ENCODE measurements around the gene PRPF40B. TPM values are rescaled to one million over a fixed set of nuclear protein-coding genes. Genes with fewer than 3 reads are reported as not detected.

The PRPF40B gene
- total and polyA plus RNA-seq, 8 donors, result 16.0 to 27.5 (median 23.5) TPM

DNA sequence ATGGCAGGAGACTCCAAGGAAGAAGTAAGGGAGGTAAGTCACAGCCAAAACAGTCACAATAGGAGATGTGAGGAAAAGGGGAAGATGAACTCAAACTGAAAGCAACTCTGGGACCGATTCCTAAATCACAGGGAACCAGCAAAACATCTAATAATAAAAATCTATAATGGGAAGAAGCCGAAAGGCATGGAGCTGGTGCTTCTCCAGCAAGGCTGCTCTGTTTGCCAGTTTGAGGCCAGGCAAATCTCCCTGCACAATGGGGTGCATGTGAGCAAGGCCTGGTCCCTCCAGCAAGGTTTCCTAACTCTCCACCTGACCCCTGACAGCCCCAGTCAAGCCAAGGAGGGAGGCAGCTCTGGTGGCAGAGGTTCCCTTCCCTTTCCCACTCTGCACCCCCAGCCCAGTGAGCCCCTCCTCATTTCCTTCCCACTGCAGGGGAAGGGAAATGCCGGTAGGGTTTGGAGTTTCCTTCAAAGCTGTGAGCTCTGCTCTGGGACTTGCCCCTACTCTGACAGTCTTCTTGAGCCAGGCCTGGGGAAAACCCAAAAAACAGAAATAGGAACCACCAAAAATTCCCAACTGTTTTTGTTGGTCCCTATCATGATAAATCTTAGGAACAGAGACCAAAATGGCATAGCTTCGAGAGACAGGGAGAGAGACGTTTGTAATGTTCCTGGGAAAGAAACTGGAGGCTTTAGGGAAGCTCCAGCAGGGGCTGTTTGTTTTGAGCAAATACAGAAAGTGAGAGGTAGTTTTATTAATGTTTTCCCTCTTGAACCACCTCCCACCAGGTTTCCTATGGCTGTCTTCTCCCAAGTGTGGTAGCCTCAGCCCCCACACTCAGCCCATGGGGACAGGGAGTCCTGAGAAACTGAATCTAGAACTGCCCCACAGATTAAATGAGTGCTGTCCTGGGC, 49.2 kb downstream of the PRPF40B start:
- H3K4me3 ChIP-seq, result no peak overlapping the region
- no peaks in the 10 kb centered on the region for H3K9me3 ChIP-seq
- no peaks in the 10 kb centered on the region for H3K27me3 ChIP-seq
- DNase-seq, result no peak
- H3K27ac ChIP-seq, result peak overlapping the region; percentile 80 to 93
- intact Hi-C loops (cut with DNase I), result no loop called here
- peaks cover 45 to 76% of the 10 kb centered on the region in 2 donors for H3K4me1 ChIP-seq
- no peak for ATAC-seq
- no peaks in the 10 kb centered on the region for H3K36me3 ChIP-seq
- TF ChIP-seq, protein P1, sequence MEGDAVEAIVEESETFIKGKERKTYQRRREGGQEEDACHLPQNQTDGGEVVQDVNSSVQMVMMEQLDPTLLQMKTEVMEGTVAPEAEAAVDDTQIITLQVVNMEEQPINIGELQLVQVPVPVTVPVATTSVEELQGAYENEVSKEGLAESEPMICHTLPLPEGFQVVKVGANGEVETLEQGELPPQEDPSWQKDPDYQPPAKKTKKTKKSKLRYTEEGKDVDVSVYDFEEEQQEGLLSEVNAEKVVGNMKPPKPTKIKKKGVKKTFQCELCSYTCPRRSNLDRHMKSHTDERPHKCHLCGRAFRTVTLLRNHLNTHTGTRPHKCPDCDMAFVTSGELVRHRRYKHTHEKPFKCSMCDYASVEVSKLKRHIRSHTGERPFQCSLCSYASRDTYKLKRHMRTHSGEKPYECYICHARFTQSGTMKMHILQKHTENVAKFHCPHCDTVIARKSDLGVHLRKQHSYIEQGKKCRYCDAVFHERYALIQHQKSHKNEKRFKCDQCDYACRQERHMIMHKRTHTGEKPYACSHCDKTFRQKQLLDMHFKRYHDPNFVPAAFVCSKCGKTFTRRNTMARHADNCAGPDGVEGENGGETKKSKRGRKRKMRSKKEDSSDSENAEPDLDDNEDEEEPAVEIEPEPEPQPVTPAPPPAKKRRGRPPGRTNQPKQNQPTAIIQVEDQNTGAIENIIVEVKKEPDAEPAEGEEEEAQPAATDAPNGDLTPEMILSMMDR (IDR thresholded peaks at IDR 0.05), result no peak

DNA sequence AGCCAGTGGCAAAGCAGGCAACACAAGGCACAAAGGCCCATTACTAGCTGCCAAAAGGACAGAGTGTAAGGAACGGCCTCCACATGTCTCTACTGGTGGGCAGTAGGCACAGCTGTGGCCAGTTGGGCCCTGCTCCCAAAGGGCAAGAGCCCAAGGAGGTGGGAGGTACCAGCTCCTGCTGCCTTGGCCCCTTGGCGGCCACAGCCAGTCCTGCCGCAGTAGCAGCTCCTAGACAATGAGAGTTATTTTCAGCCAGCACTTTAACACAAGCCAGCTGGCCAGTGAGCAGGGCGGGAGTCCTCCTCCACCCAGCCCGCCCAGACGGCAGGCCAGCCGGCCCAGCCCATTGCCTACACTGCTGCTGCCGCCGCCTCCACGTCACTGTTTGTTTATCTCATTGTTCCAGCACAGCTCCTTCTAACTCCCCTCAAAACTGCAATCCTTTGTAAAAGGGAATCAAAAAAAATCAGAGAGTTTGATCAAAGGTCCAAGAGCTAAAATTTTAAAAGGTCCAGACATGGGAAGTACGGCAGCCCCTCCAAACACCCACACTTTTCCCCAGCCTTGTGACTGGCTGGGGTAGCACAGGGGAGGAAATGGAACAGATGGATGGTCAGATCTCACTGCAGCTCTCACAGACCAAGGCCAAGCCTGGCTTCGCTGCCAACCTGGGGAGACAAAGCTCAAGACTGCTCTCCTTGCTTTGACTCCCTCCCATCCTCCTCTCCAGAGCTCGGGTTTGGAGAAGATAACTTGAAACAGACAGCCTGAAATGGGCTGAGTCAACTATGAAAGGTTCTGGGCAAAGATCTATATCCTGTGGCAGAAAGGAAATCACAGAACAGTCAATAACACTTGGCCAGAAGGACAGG, 50.3 kb downstream of the PRPF40B start:
- intact Hi-C loops (cut with DNase I), result no loop called here
- Histone ChIP-seq H3K9me3 (no peaks in the 10 kb centered on the region), H3K36me3 (no peaks in the 10 kb centered on the region), H3K27ac (peak overlapping the region; percentile 80 to 93), H3K4me3 (no peak overlapping the region), H3K27me3 (no peaks in the 10 kb centered on the region), H3K4me1 (peaks cover 45 to 73% of the 10 kb centered on the region in 2 donors)
- peak; percentile 89 to 98 (median 92) for DNase-seq
- peak; percentile 97 for ATAC-seq
- TF ChIP-seq, protein P1 (IDR thresholded peaks at IDR 0.05), result peak; percentile 32 to 48

DNA sequence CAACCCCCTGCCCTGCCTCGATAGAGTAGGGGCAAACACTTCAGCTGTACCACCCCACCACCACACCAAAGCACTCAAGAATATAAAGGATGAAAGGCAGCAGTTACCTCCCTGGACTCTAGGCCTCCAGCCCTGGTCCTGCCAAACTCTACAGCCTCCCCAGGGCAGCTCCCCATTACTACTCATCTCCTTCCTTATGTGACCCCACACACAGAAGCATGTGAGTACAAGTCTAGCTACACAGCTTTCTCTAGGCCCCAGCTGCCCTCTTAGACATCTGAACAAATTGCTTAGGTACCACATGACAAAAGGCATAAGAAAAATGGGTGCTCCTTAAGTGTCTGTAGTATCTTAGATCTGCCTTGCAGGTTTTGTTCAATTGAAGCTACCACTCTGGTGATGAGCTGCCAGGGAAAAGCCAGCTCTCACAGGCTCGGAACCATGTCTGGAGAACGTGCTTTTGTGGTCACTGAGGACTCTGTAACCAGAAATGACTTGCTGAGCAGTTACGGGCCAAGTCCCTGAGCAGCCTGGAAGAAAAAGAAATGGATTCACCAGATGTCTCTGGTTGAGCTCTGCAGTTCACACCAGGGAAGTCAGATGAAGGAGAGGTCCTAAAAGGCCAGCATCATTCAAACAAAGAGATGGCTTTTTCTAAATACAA, 51.1 kb downstream of the PRPF40B start:
- H3K36me3 ChIP-seq, result no peaks in the 10 kb centered on the region
- intact Hi-C loops (cut with DNase I), result no loop called here
- H3K27ac ChIP-seq, result peak overlapping the region; percentile 80 to 93
- peaks cover 45 to 65% of the 10 kb centered on the region in 2 donors for H3K4me1 ChIP-seq
- no peaks in the 10 kb centered on the region for H3K27me3 ChIP-seq
- no peaks in the 10 kb centered on the region for H3K9me3 ChIP-seq
- ATAC-seq (no peak), DNase-seq (no peak)
- H3K4me3 ChIP-seq, result no peak overlapping the region
- TF ChIP-seq, protein P1 (IDR thresholded peaks at IDR 0.05), result no peak

DNA sequence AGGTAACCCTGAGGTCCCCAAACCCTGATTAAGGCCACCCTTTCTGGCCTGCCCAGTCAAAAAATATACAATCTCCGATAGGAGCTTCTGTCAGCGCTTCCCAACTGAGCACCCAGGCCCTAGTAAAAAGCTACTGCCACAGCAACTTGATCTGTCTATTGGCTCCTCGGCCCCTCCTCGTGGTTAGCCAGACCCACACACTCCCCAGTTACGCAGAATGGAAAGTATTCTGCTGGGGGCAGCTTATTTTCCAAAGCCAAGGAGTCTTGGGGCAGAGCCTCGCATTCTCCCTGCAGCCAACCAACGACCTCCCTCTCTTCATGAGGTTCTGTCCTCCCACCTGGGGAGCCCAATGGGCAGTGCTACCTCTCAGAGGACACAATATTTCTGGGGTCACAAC, 51.8 kb downstream of the PRPF40B start:
- Histone ChIP-seq H3K4me3 (no peak overlapping the region), H3K27ac (peak overlapping the region; percentile 80 to 93), H3K36me3 (no peaks in the 10 kb centered on the region), H3K27me3 (no peaks in the 10 kb centered on the region), H3K4me1 (peaks cover 45 to 59% of the 10 kb centered on the region in 2 donors), H3K9me3 (no peaks in the 10 kb centered on the region)
- TF ChIP-seq, protein P1 (IDR thresholded peaks at IDR 0.05), result no peak
- intact Hi-C loops (cut with DNase I), result no loop called here
- DNase-seq (no peak), ATAC-seq (no peak)
